Motor neuron (in vitro differentiated cells): ENCODE measurements around the gene SLC50A1. TPM values are rescaled to one million over a fixed set of nuclear protein-coding genes. Genes with fewer than 3 reads are reported as not detected.

Experiments used
- ATAC-seq, 8 experiments: fragments of 200-7000 bp; cut with Tn5 transposase; replicated peaks in 6 of 8; 2 replicates each; pipeline ENCODE4 v1.8.0; 2021; ENCODE audit warnings: mild to moderate bottlenecking in 8 of 8, moderate library complexity in 8 of 8
- H3K27ac ChIP-seq, 2 donors: fragments of 250-450 bp; sonication (Bioruptor Pico); 2 replicates each; pipeline ENCODE4 v1.9.0; 2021; ENCODE audit warnings: antibody characterized with exemption in 2 of 2, mild to moderate bottlenecking in 2 of 2, moderate library complexity in 1 of 2
- H3K4me1 ChIP-seq, 2 donors: fragments of 250-450 bp; sonication (Bioruptor Pico); replicated peaks in 1 of 2; 2 replicates each; pipeline ENCODE4 v1.6.1; 2021; ENCODE audit warnings: antibody characterized with exemption in 2 of 2, mild to moderate bottlenecking in 2 of 2, moderate library complexity in 1 of 2
- H3K4me3 ChIP-seq, 5 donors: fragments of 250-450 bp; sonication (Bioruptor Pico); 2 replicates each; pipeline ENCODE4 v1.9.0; 2021; ENCODE audit warnings: antibody characterized with exemption in 5 of 5, mild to moderate bottlenecking in 5 of 5, moderate library complexity in 4 of 5
- WGBS, 10 experiments: fragments of 450-650 bp; shearing (Covaris generic); methylation state at CpG; one replicate each; pipeline ENCODE4 v1.0.0; 2022; 5-methylcytosine and 5-hydroxymethylcytosine counted together
- in situ Hi-C, 9 experiments: fragments of 400-800 bp; cut with MboI; loops; one replicate each; pipeline ENCODE4 v1.15.0; 2021; ENCODE audit warnings: low sequenced_read_pairs in 9 of 9, low pct_unique_long_range_greater_than_20kb in 2 of 9; ENCODE audit not compliant: unreplicated experiment in 9 of 9
- total RNA-seq, 8 experiments: library from RNA; unstranded; fragments of 300-600 nt; gene quantifications; 2 replicates each; pipeline versions ENCODE4 v1.2.3 to v1.2.4, GENCODE V29; 2022

Gene SLC50A1
- total RNA-seq, 8 experiments from 2014 or later: 11.7 to 54.8 (median 18.9) TPM

DNA sequence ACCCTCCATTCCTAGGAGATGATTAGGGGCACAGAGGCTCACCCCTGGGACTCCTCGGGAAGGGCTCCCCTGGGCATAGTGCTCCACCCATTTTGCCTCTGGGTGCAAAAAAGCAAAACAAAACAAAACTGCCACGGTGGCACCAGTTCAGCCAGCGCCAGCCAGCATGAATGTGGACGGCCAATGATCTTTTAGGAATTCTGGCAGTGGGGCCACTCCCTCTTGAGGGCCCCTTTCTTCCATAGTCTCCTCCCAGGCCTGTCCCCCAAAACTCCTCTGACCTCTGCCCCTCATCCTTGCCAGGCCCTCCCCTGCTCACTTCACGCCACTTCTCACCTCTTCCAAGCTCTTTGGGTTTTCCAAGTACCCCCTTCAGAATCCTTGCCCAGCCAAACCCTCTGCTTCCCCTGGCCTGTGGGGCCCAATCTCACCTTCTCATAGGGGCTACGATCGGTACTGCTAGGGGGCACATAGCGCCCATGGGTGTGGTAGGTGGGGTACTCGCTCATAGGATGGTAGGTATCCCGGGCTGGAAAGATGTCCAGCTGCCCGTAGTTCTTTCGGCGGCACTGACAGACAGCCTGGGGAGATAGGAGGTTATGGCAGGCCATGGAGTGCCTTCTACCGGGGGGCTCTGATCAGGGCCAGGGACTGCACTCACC is 51.3 kb downstream of the SLC50A1 start:
- 56 to 100% (median 90%) methylated on average over 1 to 14 of the region's 14 CpGs; no CpG with 5 or more reads in 3 of the 10 experiments for WGBS, 10 experiments
- in situ Hi-C loops: no loop called here
- H3K4me1 ChIP-seq: no peaks in the 10 kb centered on the region

DNA sequence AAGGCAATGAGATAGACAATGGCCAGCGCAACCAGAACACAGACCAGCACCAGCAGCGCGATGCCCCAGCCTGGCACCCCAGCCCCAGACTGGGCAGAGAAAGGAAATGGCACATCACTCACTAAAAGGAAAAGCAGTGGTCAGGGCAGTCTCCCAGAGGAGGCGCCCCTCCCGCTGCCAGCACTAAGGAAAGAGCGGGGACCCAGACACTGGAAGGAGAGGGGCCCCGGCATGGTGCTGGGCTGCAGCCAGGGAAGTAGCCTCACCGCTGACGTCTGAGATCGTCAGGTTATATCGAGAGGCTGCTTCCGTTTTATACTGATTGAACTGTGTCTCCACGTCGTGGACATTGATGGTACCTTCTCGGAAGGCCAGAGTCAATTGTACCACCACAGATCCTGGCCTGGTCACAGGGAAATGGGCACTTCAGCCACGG is 51.8 kb downstream of the SLC50A1 start:
- peak in 1 of 8 experiments; percentile 6 for ATAC-seq
- WGBS, 10 experiments: 20 to 100% (median 78%) methylated on average over 1 to 9 of the region's 16 CpGs; no CpG with 5 or more reads in 1 of the 10 experiments
- peaks cover 0 to 2% of the 10 kb centered on the region in 2 donors for H3K4me1 ChIP-seq

More for the DNA sequence above, 51.3 kb downstream of the SLC50A1 start:
- no peak overlapping the region for H3K27ac ChIP-seq
- ATAC-seq: peak in 3 of 8 experiments; percentile 9 to 15 (median 14)
- no peak overlapping the region for H3K4me3 ChIP-seq

GRCh38 chr1:155188268-155188667 is 52.6 kb downstream of the SLC50A1 start:
- Histone ChIP-seq H3K27ac (no peak overlapping the region), H3K4me1 (peaks cover 4 to 10% of the 10 kb centered on the region in 2 donors), H3K4me3 (no peak overlapping the region)
- in situ Hi-C loops: no loop called here
- WGBS, 10 experiments: 100% methylated on average over 1 of the region's 14 CpGs; no CpG with 5 or more reads in 9 of the 10 experiments
- no peak for ATAC-seq

More for the DNA sequence above, 51.8 kb downstream of the SLC50A1 start:
- H3K4me3 ChIP-seq: no peak overlapping the region
- in situ Hi-C loops: no loop called here
- no peak overlapping the region for H3K27ac ChIP-seq

Other genes with a start within 250 kb of the SLC50A1 start
- gene PMVK, start 199.1 kb upstream of the SLC50A1 start, total RNA-seq: 10 to 100 TPM; 11.5 to 47.1 (median 24.6) TPM
- 100 to 1,000 TPM in 2 of 8 experiments, 10 to 100 TPM in 6; 12.4 to 156 (median 30.8) TPM for gene PBXIP1, start 179.8 kb upstream of the SLC50A1 start, total RNA-seq
- gene PYGO2, start 174.1 kb upstream of the SLC50A1 start, total RNA-seq: 10 to 100 TPM; 14.4 to 49.9 (median 26.5) TPM
- gene SHC1, start 165.1 kb upstream of the SLC50A1 start, total RNA-seq: 100 to 1,000 TPM in 2 of 8 experiments, 10 to 100 TPM in 6; 24.8 to 184 (median 53.5) TPM
- gene CKS1B, start 161.2 kb upstream of the SLC50A1 start, total RNA-seq: 100 to 1,000 TPM in 1 of 8 experiments, 10 to 100 TPM in 7; 21.6 to 257 (median 42.5) TPM
- gene FLAD1, start 152.5 kb upstream of the SLC50A1 start, total RNA-seq: 10 to 100 TPM; 34.1 to 76.9 (median 49.2) TPM
- gene LENEP, start 142.3 kb upstream of the SLC50A1 start, total RNA-seq: 1 to 10 TPM in 4 of 8 experiments, under 1 TPM in 3, not detected in 1; 0.38 to 3.4 (median 1.3) TPM
- gene ZBTB7B, start 133.1 kb upstream of the SLC50A1 start, total RNA-seq: 10 to 100 TPM in 3 of 8 experiments, 1 to 10 TPM in 5; 3.1 to 26.9 (median 8.6) TPM
- 1 to 10 TPM in 2 of 8 experiments, under 1 TPM in 5, not detected in 1; 0.22 to 2.8 (median 0.78) TPM for gene DCST2, start 102.1 kb upstream of the SLC50A1 start, total RNA-seq
- under 1 TPM in 2 of 8 experiments, not detected in 6; 0.16 to 1.00 TPM for gene DCST1, start 102.0 kb upstream of the SLC50A1 start, total RNA-seq
- 10 to 100 TPM; 15.7 to 76.9 (median 28.1) TPM for gene ADAM15, start 84.5 kb upstream of the SLC50A1 start, total RNA-seq
- gene EFNA4, start 72.1 kb upstream of the SLC50A1 start, total RNA-seq: 10 to 100 TPM in 2 of 8 experiments, 1 to 10 TPM in 6; 5.4 to 10.9 (median 7.7) TPM
- 10 to 100 TPM in 5 of 8 experiments, 1 to 10 TPM in 2, under 1 TPM in 1; 0.71 to 53.7 (median 27.8) TPM for gene EFNA3, start 57.0 kb upstream of the SLC50A1 start, total RNA-seq
- gene EFNA1, start 8.0 kb upstream of the SLC50A1 start, total RNA-seq: 10 to 100 TPM in 2 of 8 experiments, 1 to 10 TPM in 5, under 1 TPM in 1; 0.92 to 61.0 (median 1.6) TPM
- 100 to 1,000 TPM in 4 of 8 experiments, 10 to 100 TPM in 4; 54.1 to 173 (median 119) TPM for gene DPM3, start 4.7 kb downstream of the SLC50A1 start, total RNA-seq
- gene KRTCAP2, start 37.5 kb downstream of the SLC50A1 start, total RNA-seq: 100 to 1,000 TPM; 166 to 272 (median 202) TPM
- gene TRIM46, start 38.0 kb downstream of the SLC50A1 start, total RNA-seq: 10 to 100 TPM in 4 of 8 experiments, 1 to 10 TPM in 2, under 1 TPM in 2; 0.20 to 20.2 (median 11.4) TPM
- gene THBS3, start 72.0 kb downstream of the SLC50A1 start, total RNA-seq: 10 to 100 TPM; 12.4 to 51.2 (median 21.0) TPM
- 10 to 100 TPM; 32.9 to 65.0 (median 44.2) TPM for gene MTX1, start 72.8 kb downstream of the SLC50A1 start, total RNA-seq
- gene ENTREP3, start 119.6 kb downstream of the SLC50A1 start, total RNA-seq: 10 to 100 TPM in 6 of 8 experiments, 1 to 10 TPM in 2; 5.5 to 38.6 (median 22.6) TPM
- gene SCAMP3, start 126.5 kb downstream of the SLC50A1 start, total RNA-seq: 100 to 1,000 TPM in 3 of 8 experiments, 10 to 100 TPM in 5; 52.0 to 115 (median 80.0) TPM
- gene CLK2, start 137.7 kb downstream of the SLC50A1 start, total RNA-seq: 100 to 1,000 TPM in 1 of 8 experiments, 10 to 100 TPM in 7; 25.4 to 103 (median 48.0) TPM
- 10 to 100 TPM in 5 of 8 experiments, 1 to 10 TPM in 2, under 1 TPM in 1; 0.76 to 33.4 (median 12.1) TPM for gene HCN3, start 141.6 kb downstream of the SLC50A1 start, total RNA-seq
- gene PKLR, start 165.6 kb downstream of the SLC50A1 start, total RNA-seq: 1 to 10 TPM in 1 of 8 experiments, under 1 TPM in 7; 0.07 to 1.1 (median 0.17) TPM
- gene FDPS, start 173.0 kb downstream of the SLC50A1 start, total RNA-seq: 100 to 1,000 TPM in 7 of 8 experiments, 10 to 100 TPM in 1; 93.5 to 448 (median 218) TPM
- 10 to 100 TPM in 7 of 8 experiments, 1 to 10 TPM in 1; 8.4 to 92.6 (median 49.8) TPM for gene RUSC1, start 185.0 kb downstream of the SLC50A1 start, total RNA-seq